Measurements from ENCODE around the gene ATP5PO.
"Not testable (repeated sequence)": the region's sequence is repeated elsewhere in the genome, so short reads cannot be mapped to it uniquely, and the experiment has no call there.

Gene ATP5PO

GRCh38 chr21:33897739-33898138 is 17.9 kb downstream of the ATP5PO start:
- no peak for DNase-seq

GRCh38 chr21:33897098-33897497 is 18.5 kb downstream of the ATP5PO start:
- DNase-seq = no peak

- DNase-seq = no peak
Measured at GRCh38 chr21:33896691-33897090, 18.9 kb downstream of the ATP5PO start.

- DNase-seq = no peak
Measured at GRCh38 chr21:33895356-33895755, 20.2 kb downstream of the ATP5PO start.

GRCh38 chr21:33894736-33895288 is 20.8 kb downstream of the ATP5PO start:
- peak; percentile 62 for DNase-seq

- DNase-seq = no peak
Measured at GRCh38 chr21:33893917-33894316, 21.7 kb downstream of the ATP5PO start.

GRCh38 chr21:33892853-33893252 is 22.8 kb downstream of the ATP5PO start:
- DNase-seq = no peak

GRCh38 chr21:33890187-33890586 is 25.4 kb downstream of the ATP5PO start:
- no peak for DNase-seq

- no peak for DNase-seq
Measured at GRCh38 chr21:33886321-33886720, 29.3 kb downstream of the ATP5PO start.

- DNase-seq = no peak
Measured at GRCh38 chr21:33885172-33885514, 30.5 kb downstream of the ATP5PO start.

- DNase-seq = peak; percentile 65
Measured at GRCh38 chr21:33884376-33885171, 31.0 kb downstream of the ATP5PO start.

- no peak for DNase-seq
Measured at GRCh38 chr21:33883118-33883517, 32.5 kb downstream of the ATP5PO start.

- no peak for DNase-seq
Measured at GRCh38 chr21:33881689-33882440, 33.7 kb downstream of the ATP5PO start.

GRCh38 chr21:33880626-33881025 is 35.0 kb downstream of the ATP5PO start:
- DNase-seq = no peak

GRCh38 chr21:33878824-33879223 is 36.8 kb downstream of the ATP5PO start:
- no peak for DNase-seq

- DNase-seq = no peak
Measured at GRCh38 chr21:33875026-33875695, 40.4 kb downstream of the ATP5PO start.

- DNase-seq = no peak
Measured at GRCh38 chr21:33874161-33874560, 41.4 kb downstream of the ATP5PO start.

- DNase-seq = no peak
Measured at GRCh38 chr21:33872881-33873515, 42.6 kb downstream of the ATP5PO start.

- DNase-seq = no peak
Measured at GRCh38 chr21:33871171-33871570, 44.4 kb downstream of the ATP5PO start.

- DNase-seq = no peak
Measured at GRCh38 chr21:33870768-33871167, 44.8 kb downstream of the ATP5PO start.

GRCh38 chr21:33869873-33870272 is 45.7 kb downstream of the ATP5PO start:
- DNase-seq = no peak

- DNase-seq = not testable (repeated sequence)
Measured at GRCh38 chr21:33867868-33868267, 47.7 kb downstream of the ATP5PO start.

- no peak for DNase-seq
Measured at GRCh38 chr21:33866826-33867225, 48.8 kb downstream of the ATP5PO start.
